GM06990 (cell line): ENCODE measurements around the gene CHST9.
"Not testable (repeated sequence)": the region's sequence is repeated elsewhere in the genome, so short reads cannot be mapped to it uniquely, and the experiment has no call there.

Source experiments
- DNase-seq: peaks from one replicate; pipeline ENCODE4 v3.0.0-alpha.2; 2011; ENCODE audit not compliant: insufficient read length; ENCODE audit errors: extremely low read depth
- H3K27me3 ChIP-seq: replicated peaks from 2 replicates; pipeline ENCODE4 v1.6.0; 2011; ENCODE audit warnings: low read length; ENCODE audit not compliant: control insufficient read depth, insufficient read depth
- H3K36me3 ChIP-seq: 2 replicates; pipeline ENCODE4 v1.5.1; 2011; ENCODE audit warnings: low read length; ENCODE audit not compliant: control insufficient read depth, insufficient read depth
- H3K4me3 ChIP-seq: replicated peaks from 2 replicates; pipeline ENCODE4 v1.5.1; 2011; ENCODE audit warnings: low read depth, mild to moderate bottlenecking, control low read depth, low read length
- CTCF ChIP-seq: IDR thresholded peaks from 2 replicates; pipeline ENCODE4 v1.5.1; 2011; ENCODE audit warnings: low read length, control low read depth, mild to moderate bottlenecking, inconsistent platforms; ENCODE audit not compliant: insufficient read depth, poor library complexity, severe bottlenecking

CHST9 gene

GRCh38 chr18:26930630-26931029 is 254.5 kb downstream of the CHST9 start:
- Histone ChIP-seq H3K4me3 (no peak overlapping the region), H3K27me3 (no peaks in the 10 kb centered on the region), H3K36me3 (no peaks in the 10 kb centered on the region)
- no peak for TF ChIP-seq CTCF
- no peak for DNase-seq

GRCh38 chr18:26928670-26929313 is 256.3 kb downstream of the CHST9 start:
- no peak overlapping the region for H3K4me3 ChIP-seq
- no peak for DNase-seq
- no peaks in the 10 kb centered on the region for H3K27me3 ChIP-seq
- H3K36me3 ChIP-seq: no peaks in the 10 kb centered on the region
- TF ChIP-seq CTCF: no peak

- not testable (repeated sequence) for DNase-seq, H3K36me3 ChIP-seq, H3K4me3 ChIP-seq, H3K27me3 ChIP-seq
These were observed 257.3 kb downstream of the CHST9 start for GRCh38 chr18:26927822-26928221.

- no peaks in the 10 kb centered on the region for H3K36me3 ChIP-seq
- no peak for DNase-seq
- no peak for TF ChIP-seq CTCF
- no peak overlapping the region for H3K4me3 ChIP-seq
- H3K27me3 ChIP-seq: no peaks in the 10 kb centered on the region
These were observed 258.9 kb downstream of the CHST9 start for GRCh38 chr18:26926066-26926675.

- no peak for DNase-seq
- TF ChIP-seq CTCF: no peak
- Histone ChIP-seq H3K27me3 (no peaks in the 10 kb centered on the region), H3K36me3 (no peaks in the 10 kb centered on the region), H3K4me3 (no peak overlapping the region)
These were observed 259.8 kb downstream of the CHST9 start for GRCh38 chr18:26925313-26925712.

- no peaks in the 10 kb centered on the region for H3K27me3 ChIP-seq
- DNase-seq: no peak
- no peak for TF ChIP-seq CTCF
- H3K36me3 ChIP-seq: no peaks in the 10 kb centered on the region
- H3K4me3 ChIP-seq: no peak overlapping the region
These were observed 262.8 kb downstream of the CHST9 start for GRCh38 chr18:26922313-26922712.
